ENCODE data around the gene BBS10.

DNA sequence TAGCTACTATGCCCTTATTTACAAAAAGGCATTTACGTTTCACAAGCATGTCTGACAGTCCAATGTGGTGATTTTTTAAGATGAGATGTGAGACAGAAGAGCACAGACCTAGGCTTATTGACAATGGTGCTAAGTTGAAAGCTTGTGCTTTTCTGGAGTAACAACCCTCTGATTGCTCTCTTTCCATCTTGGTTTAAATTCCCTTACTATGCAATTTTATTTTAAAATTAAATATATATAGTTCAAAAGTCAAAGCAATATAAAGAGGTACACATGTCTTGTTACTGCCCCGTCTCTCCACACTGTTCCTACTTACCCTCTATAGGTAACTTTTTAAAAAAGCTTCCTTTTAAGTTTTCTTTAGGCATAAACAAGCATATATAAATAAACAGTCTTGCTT, 39.4 kb upstream of the BBS10 start:
- TF ChIP-seq, protein P1, sequence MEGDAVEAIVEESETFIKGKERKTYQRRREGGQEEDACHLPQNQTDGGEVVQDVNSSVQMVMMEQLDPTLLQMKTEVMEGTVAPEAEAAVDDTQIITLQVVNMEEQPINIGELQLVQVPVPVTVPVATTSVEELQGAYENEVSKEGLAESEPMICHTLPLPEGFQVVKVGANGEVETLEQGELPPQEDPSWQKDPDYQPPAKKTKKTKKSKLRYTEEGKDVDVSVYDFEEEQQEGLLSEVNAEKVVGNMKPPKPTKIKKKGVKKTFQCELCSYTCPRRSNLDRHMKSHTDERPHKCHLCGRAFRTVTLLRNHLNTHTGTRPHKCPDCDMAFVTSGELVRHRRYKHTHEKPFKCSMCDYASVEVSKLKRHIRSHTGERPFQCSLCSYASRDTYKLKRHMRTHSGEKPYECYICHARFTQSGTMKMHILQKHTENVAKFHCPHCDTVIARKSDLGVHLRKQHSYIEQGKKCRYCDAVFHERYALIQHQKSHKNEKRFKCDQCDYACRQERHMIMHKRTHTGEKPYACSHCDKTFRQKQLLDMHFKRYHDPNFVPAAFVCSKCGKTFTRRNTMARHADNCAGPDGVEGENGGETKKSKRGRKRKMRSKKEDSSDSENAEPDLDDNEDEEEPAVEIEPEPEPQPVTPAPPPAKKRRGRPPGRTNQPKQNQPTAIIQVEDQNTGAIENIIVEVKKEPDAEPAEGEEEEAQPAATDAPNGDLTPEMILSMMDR (IDR thresholded peaks at IDR 0.05; ENCODE audit: low read depth, low read length, poor library complexity, severe bottlenecking), result no peak
- no peak for TF ChIP-seq EZH2phosphoT487 (IDR thresholded peaks at IDR 0.05; ENCODE audit: borderline replicate concordance, low read length)

Measured in DOHH2 (cell line).